Left colon (tissue), 2 donors: Measurements from ENCODE around the gene CCDC201. TPM values are rescaled to one million over a fixed set of nuclear protein-coding genes. Genes with fewer than 3 reads are reported as not detected.
A peak's percentile ranks its signal among the peaks of the same experiment; 100 is the strongest.
"Not testable (repeated sequence)": the region's sequence is repeated elsewhere in the genome, so short reads cannot be mapped to it uniquely, and the experiment has no call there.

Experiments used
- ATAC-seq: fragments of 200-7000 bp; cut with Tn5 transposase; one replicate; pipeline ENCODE4 v1.9.1; 2020; ENCODE audit warnings: mild to moderate bottlenecking, moderate library complexity
- DNase-seq, 2 donors: peaks; one replicate each; pipeline ENCODE4 v3.0.0-alpha.2; 2020
- intact Hi-C, 2 donors: fragments of 100-400 bp; cut with DNase I in 1 of 2; cut with micrococcal nuclease in 1 of 2; formaldehyde crosslinking; loops; one replicate each; pipeline versions ENCODE4 v1.11.2 to v1.14.0; 2022; cut with DNase I, micrococcal nuclease
- total RNA-seq, 2 donors: library from RNA; stranded (reverse); fragmentation: NEBNext Ultra II Directional; extraction: Animal tissue kit (Norgen Biotek cat#: 25700); gene quantifications; one replicate each; pipeline ENCODE4 v1.2.1, GENCODE V29; 2021
- donor health status: DM: no; HTN: no; CAD: no.
- donor health status: DM: yes; HTN: yes; CAD: no.

CCDC201 gene
- total RNA-seq, 2 donors from 2014 or later: not detected

DNA sequence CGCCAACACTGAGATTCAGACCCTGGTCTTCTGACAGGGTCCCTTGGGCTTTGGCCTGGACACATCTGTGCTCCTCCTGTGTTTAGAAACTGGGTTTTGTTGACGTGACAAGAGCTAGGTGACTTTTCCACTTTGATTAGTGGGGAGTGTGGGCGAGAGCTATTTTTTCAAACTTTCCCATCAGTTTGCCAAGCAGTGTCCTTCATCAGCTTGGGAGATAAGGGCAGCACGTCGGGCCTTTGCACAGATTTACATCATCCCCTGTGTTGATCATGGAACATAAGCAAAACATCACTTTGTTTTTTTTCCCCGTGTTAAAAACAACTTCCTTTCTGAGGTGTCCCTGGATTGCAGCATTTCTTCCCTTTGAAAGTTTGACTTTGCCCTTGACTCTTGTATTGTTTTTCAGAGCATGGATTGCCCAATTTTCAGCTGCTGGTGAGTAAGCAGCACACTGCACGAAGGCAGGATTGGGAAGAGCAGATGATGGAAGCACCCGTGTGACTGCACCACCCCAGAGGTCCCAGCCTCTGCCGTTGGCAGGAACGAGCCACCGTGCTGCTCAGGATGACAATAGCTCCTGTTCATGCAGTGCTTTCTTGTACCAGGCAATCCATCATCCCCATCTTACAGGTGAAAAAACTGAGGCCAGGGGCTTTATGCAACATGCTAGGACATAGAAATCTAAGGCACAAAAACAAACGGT lies 9.0 kb upstream of the CCDC201 start:
- no peak for DNase-seq
- intact Hi-C loops: no loop called here
- no peak for ATAC-seq

DNA sequence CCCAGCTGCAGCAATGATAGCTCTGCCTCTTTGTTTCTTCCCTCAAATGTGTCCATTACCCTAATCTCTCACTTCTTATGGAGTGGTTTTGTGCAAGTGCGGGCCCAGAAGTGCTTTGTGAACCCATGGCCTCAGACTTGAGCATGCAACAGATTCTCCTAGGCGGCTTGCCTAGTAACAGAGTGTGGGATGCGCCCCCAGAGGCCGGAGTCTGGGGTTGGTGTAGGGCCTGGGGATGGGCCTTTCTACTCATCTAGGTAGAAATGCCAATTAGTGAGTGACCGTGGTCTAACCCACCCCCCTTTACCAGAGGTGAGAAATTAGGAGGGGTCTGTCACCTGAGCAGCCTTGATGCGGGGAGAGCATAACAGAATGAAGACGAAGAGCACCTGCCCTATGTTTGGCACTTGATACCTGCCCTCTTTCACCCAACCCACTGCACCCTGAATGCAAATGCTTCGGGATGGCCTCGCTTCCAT lies 8.4 kb upstream of the CCDC201 start:
- no peak for ATAC-seq
- intact Hi-C loops: no loop called here

DNA sequence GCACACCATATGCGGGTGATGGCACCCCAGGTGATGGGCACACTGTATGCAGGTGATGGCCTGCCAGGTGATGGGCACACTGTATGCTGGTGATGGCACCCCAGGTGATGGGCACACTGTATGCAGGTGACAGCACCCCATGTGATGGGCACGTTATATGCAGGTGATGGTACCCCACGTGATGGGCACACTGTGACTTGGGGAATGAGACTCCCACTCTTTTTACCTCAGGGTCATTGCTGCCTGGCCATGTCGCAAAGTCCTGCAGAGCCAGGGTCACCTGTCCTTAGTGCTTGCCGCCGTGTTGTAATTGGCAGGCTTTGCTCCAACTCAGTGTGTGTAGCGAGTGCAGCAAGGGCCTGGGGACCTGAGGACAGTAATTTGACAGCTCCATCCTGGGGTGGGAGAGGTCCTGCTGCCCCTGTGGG lies 7.6 kb upstream of the CCDC201 start:
- no peak for DNase-seq
- intact Hi-C loops: no loop called here
- no peak for ATAC-seq

More for the DNA sequence above, 8.4 kb upstream of the CCDC201 start:
- no peak for DNase-seq

DNA sequence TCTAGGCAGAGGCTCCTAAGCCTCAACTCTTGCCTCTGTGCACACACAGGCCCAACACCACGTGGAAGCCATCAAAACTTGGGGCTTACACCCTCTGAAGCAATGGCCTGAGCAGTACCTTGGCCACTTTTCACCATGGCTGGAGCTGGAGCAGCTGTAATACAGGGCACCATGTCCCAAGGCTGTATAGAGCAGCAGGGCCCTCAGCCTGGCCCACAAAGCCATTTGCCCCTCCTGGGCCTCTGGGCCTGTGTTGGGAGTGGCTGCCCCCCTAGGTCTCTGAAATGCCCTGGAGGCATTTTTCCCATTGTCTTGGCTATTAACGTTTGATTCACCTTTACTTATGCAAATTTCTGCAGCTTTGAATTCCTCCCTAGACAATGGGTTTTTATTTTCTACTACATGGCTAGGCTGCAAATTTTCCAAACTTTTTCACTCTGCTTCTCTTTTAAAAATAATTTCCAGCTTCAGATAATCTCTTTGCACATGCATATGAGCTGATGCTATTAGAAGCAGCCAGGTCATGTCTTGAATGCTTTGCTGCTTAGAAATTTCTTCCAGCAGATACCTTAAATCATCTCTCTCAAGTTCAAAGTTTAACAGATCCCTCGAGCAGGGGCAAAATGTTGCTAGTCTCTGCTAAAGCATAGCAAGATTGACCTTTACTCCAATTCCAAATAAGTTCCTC lies 5.7 kb upstream of the CCDC201 start:
- intact Hi-C loops: no loop called here
- no peak for ATAC-seq
- no peak for DNase-seq

DNA sequence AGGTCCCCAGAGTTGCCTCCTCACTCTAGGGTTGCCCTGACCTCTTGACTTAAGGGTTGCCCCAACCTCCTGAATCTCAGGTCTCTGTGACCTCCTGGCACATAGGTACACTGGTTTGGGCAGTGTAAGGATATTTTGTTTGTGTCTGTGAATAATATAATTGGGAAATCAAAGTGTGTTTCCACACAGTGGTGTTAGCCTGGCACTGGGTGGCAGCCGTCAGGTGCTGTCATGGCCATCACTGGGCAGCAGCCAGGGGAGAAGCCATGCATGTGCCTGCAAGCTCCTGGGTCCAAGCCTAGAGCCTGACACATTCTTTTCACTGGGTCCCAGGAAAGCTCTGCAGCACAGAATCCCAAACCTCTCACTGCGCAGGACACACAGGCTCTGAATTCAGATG lies 3.6 kb upstream of the CCDC201 start:
- ATAC-seq: no peak

DNA sequence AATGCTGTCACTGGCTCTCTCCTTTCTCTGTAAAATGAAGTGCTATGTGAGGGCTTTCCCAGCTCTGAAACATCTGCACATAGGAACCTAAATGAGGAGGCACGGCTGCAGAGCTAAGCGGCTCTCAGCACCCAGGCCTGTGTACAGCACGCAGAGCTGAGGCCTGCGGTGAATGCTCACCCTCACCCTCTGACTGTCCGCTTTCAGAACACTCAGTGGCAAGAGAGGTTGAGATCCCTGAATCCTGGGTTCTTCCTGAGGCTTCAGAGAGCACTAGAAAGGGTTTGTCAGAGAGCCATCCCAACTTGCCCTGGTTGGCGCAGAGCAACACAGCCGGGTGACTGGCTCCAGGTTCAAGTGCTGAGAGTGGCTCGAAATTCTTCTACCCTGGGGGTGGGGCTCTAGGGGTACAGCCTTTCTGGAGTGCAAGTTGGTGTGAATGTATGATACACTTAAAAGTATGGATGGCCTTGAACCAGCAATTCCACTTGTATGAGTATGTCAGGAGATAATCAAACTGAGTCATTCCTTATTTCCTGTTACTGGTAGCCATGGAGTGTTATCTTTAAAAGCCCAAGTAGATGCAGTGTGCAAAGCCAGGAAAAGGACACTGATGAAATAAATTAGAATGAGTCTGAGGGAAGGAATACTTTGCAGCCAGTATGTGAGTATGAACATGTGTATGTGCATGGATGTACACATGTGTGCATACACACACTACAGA lies 1.7 kb upstream of the CCDC201 start:
- ATAC-seq: no peak

More for the DNA sequence above, 3.6 kb upstream of the CCDC201 start:
- DNase-seq: no peak
- intact Hi-C loops: no loop called here

DNA sequence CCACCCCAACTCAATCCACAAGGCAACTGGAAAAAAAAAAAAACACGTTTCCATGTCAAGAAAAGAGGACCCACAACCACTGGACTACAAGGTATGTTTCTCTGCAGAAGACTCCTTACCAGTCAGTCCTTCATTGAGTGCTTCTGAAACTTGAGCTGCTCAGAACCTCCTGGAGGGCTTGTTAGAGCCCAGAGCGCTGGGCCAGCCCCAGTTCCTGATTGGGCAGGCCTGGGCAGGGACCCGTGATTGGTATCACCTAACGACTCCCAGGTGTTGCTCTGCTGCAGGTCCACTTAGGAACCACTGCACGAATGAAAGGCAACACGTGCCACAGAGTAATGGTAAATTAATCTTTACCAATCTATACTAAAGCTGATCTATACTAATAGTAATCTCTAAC lies 473 bp upstream of the CCDC201 start:
- no peak for ATAC-seq
- intact Hi-C loops: no loop called here
- DNase-seq: no peak

More for the DNA sequence above, 1.7 kb upstream of the CCDC201 start:
- no peak for DNase-seq
- intact Hi-C loops: no loop called here

DNA sequence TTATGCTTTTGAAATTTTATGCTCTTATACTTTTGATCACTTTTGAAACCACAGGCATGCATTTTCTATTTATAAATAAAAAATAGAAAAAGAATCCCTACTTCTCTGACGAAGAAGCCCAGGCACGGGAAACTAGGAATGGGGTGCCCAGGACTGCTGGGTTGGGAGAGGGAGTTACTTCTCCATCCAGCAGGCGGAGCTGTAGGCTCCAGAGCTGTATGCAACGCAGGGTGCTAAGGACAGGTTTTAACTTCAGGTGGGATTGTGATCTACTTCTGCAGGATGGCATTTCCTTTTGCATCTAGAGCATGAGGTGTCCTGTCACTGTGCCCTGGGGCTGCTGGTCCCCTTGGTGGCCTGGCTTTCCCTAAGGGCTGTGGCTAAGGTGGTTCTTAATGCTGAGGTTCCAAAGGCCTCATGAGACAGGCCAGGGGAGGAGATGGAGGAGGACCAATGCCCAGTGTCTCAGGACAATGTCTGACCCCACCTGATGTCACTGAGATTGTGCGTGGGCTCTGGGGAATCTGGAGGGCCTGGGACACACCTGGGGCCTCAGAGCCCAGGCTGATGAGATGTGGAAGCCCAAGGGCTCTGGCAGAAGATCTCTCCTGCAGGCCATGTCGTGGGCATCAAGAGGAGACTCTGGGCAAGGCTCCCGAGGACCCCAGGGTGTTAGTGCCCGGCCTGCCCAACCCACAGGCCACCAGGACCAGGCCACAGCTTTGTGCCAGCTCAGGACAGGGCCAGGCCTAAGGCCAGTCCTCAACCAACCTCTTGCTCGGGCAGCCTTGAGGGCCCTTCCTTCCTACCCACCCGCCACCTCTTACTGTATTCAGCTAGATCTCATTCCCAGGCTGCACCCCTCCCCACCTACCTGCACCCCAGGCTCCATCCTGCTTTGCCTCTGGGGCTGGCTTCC lies 507 bp downstream of the CCDC201 start:
- ATAC-seq: no peak
- DNase-seq: no peak
- intact Hi-C loops: no loop called here

DNA sequence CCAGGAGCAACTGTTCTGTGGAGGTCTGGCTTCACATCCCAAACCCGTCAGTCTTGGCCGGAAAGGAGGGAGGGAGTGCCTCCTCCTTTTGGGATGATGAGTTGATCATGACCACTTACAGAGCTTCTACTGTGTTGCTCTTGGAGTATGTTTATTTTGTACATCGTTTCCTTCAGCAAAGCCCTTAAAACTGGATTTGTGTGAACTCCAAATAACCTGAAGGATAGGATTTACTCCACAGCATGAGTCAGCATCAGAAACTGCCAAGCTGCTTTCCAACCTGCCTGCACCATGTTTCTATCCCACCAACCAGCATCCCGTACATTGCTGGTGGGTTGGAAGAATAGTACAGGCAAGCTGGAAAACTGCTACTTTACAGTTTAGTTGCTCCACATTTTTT lies 3.5 kb downstream of the CCDC201 start:
- ATAC-seq: no peak
- DNase-seq: no peak
- intact Hi-C loops: no loop called here

DNA sequence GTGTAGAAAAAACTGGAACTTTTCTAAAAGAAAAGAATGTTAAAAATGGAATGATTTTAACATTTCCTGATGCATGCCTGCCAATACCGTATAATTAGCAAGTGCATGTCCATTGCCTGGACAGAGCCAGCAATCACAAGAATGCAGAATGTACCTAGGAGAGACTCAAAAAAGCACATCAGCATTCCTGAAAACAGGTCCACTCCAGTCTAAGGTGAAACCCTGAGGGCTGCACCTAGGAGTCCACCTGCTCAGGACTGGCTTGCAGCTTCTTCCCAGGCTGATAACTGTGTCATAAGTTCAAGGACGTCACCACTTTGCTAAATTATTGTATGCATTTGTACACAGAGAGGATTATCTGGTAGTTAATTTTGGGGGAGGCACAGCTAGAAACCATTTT lies 5.4 kb downstream of the CCDC201 start:
- intact Hi-C loops: no loop called here
- DNase-seq (no peak), ATAC-seq (no peak)

DNA sequence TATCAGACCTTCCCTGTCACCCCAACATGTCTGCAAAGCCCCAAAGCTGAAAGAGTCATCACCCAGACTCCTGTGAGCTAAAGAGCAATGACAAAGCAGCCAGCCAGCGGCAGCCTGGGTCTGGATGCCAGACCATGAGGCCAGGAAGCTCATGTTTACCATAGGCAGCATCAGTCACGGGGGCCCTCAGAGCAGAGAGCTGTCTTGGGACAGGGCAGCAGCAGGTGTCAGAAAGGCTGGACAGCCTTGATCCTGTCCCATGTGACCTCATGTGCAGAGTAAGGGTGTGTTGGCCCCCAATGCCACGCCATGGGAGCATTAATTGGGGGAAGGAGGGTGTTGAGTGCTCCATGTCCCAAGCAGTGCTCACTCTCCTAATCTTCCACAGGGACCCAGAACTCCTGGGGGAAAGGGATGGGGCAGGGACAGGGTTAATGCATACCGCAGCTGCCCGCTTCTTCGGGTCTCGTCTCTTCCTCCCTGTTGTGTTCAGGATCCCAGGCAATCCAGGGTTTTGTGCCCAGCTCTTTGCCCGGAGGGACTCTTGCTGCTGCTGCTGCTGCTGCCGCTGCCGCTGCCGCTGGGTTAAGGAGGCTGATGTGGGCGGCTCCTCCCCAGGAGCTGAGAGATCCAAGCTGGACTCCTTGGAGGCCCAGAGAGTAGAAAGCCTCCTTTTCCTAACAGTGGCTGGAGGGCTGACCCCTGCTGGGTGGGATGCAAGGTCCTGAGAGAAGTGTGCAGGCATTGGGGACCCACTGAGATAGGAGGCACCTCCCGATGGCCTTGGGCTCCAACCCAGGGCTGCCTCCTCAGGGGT lies 7.1 kb downstream of the CCDC201 start:
- DNase-seq: no peak
- intact Hi-C loops: no loop called here
- no peak for ATAC-seq

DNA sequence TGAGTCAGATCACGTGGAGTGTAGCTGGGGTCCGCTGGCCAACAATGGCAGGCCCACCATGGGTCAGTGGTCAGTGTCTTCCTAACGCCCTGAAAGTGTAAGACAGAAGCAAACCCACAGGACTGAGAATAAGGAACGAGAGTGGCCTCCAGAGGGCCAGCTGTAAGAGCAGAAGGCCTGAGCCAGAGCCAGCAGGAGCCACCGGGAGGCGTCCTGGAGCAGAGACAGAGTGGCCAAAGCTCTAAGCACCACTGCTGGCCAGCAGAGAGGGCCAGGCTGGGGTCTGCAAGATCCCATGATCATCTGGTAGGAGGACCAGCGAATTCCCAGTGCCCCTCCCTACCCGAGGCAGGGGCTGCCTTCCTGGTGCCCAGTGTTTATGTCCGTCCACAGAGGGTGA lies 9.2 kb downstream of the CCDC201 start:
- DNase-seq (no peak), ATAC-seq (no peak)
- intact Hi-C loops: no loop called here

DNA sequence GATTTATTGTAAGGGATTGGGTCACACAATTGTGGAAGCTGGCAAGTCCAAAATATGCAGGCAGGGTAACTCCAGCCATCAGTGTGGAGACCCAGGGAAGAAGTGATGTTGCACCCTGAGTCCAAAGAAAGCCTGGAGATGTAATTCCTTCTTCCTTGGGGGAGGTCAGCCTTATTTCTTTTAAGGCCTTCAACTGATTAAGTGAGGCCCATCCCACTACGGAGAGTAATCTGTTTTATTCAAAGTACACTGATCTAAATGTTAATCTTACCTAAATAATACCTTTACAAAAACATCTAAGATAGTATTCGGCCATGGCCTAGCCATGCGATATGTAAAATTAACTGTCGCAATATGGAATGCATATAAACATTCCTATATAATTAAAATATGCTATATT lies 16.0 kb downstream of the CCDC201 start:
- DNase-seq, ATAC-seq, intact Hi-C loops: not testable (repeated sequence)

DNA sequence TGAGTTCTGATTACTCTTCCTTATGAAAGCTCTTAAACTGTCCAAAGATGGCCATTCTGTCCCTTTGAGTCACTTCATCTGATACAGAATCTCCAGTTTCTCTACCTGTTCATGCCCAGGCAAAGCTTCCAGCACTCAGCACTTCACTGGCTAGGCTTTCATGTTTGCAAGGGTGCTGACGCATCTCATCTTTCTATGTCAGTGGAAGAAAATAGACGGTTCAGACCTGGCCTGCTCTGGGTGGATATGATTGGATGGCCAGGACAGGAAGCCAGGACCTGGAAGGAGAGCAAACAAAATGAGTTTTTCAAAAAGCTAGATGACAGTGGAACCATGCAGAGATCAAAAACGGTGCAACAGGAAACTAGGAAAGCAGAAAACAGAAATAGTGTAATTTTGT lies 17.2 kb downstream of the CCDC201 start:
- ATAC-seq, DNase-seq, intact Hi-C loops: not testable (repeated sequence)

DNA sequence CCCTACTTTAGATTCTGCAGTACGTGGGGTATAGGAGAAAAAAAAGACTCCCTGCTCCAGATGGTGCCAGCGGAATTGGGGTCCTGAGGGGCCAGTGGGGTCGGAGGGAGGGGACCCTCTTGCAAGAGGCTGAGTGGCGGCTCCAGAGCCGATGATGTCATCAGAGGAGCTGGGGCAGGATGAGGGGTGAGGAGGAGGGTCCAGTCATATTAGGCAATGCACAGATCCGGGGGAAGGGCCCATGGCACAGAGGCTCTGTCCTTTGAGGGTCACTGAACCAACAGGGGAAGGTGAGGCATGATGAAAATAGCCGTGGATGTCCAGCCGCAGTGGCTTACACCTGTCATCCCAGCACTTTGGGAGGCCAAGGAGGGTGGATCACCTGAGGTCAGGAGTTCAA lies 19.4 kb downstream of the CCDC201 start:
- intact Hi-C loops, ATAC-seq: not testable (repeated sequence)

DNA sequence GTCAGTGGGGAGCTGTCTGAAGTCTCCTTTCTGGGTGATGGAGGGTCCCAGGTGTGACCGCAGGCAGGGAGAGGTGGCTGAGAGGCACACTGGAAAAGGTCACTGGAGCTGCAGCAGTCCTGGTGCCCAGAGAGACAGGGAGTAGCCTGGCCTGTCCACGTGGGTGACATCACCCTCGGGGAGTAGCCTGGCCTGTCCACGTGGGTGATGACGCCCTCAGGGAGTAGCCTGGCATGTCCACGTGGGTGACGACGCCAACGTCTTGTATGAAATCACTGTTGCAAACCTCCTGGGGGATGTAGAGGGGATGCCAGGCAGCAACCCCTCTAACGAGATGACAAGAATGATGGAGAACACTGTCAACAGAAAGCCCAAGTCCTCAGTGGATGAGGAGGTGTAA lies 19.9 kb downstream of the CCDC201 start:
- intact Hi-C loops, DNase-seq: not testable (repeated sequence)
- ATAC-seq: peak; percentile 46

More for the DNA sequence above, 19.4 kb downstream of the CCDC201 start:
- not testable (repeated sequence) for DNase-seq

DNA sequence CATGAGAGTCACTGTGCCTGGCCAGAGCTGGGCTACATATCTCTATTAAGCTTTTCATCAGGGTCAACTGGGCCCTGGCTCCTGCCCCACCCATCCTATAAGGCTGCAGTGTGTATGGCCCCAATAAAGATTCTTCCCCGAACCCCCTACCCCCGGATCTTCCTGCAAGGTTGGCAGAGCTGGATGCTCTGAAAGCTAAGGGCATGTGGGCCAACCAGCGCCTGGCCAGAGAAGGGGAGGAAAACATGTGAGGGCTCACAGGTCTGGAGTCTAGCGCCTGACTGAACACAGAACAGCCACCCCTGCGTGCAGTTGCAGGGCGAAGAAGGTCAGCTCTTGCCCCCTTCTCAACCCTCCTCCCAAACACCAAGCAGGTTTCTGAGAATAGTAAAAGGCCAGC lies 24.1 kb downstream of the CCDC201 start:
- DNase-seq, ATAC-seq: not testable (repeated sequence)

DNA sequence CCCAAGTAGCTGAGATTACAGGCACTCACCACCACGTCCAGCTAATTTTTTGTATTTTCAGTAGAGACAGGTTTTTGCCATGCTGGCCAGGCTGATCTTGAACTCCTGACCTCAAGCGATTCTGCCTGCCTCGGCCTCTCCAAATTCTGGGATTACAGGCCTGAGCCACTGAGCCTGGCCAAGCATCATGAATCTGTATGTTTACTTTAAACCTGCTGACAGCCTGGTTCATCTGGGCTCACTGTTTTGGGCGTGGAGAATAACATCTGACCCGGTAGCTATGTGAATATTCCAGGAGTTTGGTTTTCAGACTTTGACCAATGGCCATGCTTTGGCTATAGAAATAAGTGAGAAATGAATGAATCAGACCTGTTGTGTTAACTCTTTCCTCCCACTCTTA lies 26.3 kb downstream of the CCDC201 start:
- ATAC-seq, intact Hi-C loops, DNase-seq: not testable (repeated sequence)

More for the DNA sequence above, 24.1 kb downstream of the CCDC201 start:
- intact Hi-C loops: not testable (repeated sequence)
